HTR-8/SVneo (cell line): ENCODE results near the gene CTSK.
"Not testable (repeated sequence)": the region's sequence is repeated elsewhere in the genome, so short reads cannot be mapped to it uniquely, and the experiment has no call there.

Experiments
- DNase-seq: peaks from one replicate; pipeline ENCODE4 v3.0.0; 2011; ENCODE audit warnings: low spot score, mixed read lengths; ENCODE audit not compliant: insufficient read length
- FAIRE-seq: peaks from 2 replicates; lab custom pipeline; 2011; peaks lifted over from hg19 to GRCh38; lab: Jason Lieb, UNC

Gene CTSK

GRCh38 chr1:150807249-150808023 lies 624 bp downstream of the CTSK start:
- no peak for FAIRE-seq
- no peak for DNase-seq

GRCh38 chr1:150805899-150806298 lies 2.2 kb downstream of the CTSK start:
- DNase-seq (no peak), FAIRE-seq (no peak)

- DNase-seq (no peak), FAIRE-seq (no peak)
These were observed 3.4 kb downstream of the CTSK start for GRCh38 chr1:150804671-150805070.

- FAIRE-seq (no peak), DNase-seq (no peak)
These were observed 9.0 kb downstream of the CTSK start for GRCh38 chr1:150799089-150799488.

GRCh38 chr1:150798525-150798924 lies 9.5 kb downstream of the CTSK start:
- no peak for DNase-seq
- FAIRE-seq, result no peak

GRCh38 chr1:150796374-150796773 lies 11.7 kb downstream of the CTSK start:
- FAIRE-seq, result no peak

GRCh38 chr1:150793778-150794177 lies 14.3 kb downstream of the CTSK start:
- FAIRE-seq, DNase-seq: not testable (repeated sequence)

More at GRCh38 chr1:150796374-150796773, 11.7 kb downstream of the CTSK start:
- no peak for DNase-seq

- DNase-seq, result no peak
- no peak for FAIRE-seq
These were observed 14.8 kb downstream of the CTSK start for GRCh38 chr1:150793221-150793620.

- DNase-seq (no peak), FAIRE-seq (no peak)
These were observed 16.5 kb downstream of the CTSK start for GRCh38 chr1:150791585-150791984.

- FAIRE-seq, result no peak
These were observed 18.7 kb downstream of the CTSK start for GRCh38 chr1:150789396-150789795.

GRCh38 chr1:150788946-150789345 lies 19.1 kb downstream of the CTSK start:
- no peak for FAIRE-seq

More at GRCh38 chr1:150789396-150789795, 18.7 kb downstream of the CTSK start:
- no peak for DNase-seq

GRCh38 chr1:150787455-150787854 lies 20.6 kb downstream of the CTSK start:
- FAIRE-seq, result no peak
- no peak for DNase-seq

More at GRCh38 chr1:150788946-150789345, 19.1 kb downstream of the CTSK start:
- no peak for DNase-seq

GRCh38 chr1:150780510-150780909 lies 27.6 kb downstream of the CTSK start:
- FAIRE-seq, result no peak
- DNase-seq, result no peak

GRCh38 chr1:150778409-150778808 lies 29.7 kb downstream of the CTSK start:
- no peak for FAIRE-seq

GRCh38 chr1:150777544-150777943 lies 30.5 kb downstream of the CTSK start:
- DNase-seq, result no peak
- no peak for FAIRE-seq

More at GRCh38 chr1:150778409-150778808, 29.7 kb downstream of the CTSK start:
- no peak for DNase-seq

GRCh38 chr1:150775931-150776505 lies 32.0 kb downstream of the CTSK start:
- not testable (repeated sequence) for DNase-seq, FAIRE-seq

- FAIRE-seq (no peak), DNase-seq (no peak)
These were observed 32.8 kb downstream of the CTSK start for GRCh38 chr1:150775276-150775675.

- no peak for FAIRE-seq
These were observed 35.7 kb downstream of the CTSK start for GRCh38 chr1:150772326-150772725.

GRCh38 chr1:150767704-150768103 lies 40.4 kb downstream of the CTSK start:
- not testable (repeated sequence) for DNase-seq, FAIRE-seq

More at GRCh38 chr1:150772326-150772725, 35.7 kb downstream of the CTSK start:
- no peak for DNase-seq

GRCh38 chr1:150765977-150766301 lies 42.1 kb downstream of the CTSK start:
- DNase-seq, FAIRE-seq: not testable (repeated sequence)

GRCh38 chr1:150765296-150765976 lies 42.6 kb downstream of the CTSK start, which contains the start of gene CTSS:
TSS of gene CTSS (minus strand) at chr1:150765778. CDS start at chr1:150764763, 1,015 bp downstream.
- no peak for FAIRE-seq
- DNase-seq, result no peak
